ENCODE data around the gene THAP4.

THAP4 gene

GRCh38 chr2:241565411-241565810 is 71.5 kb downstream of the THAP4 start:
- no peak for TF ChIP-seq CTCF (IDR thresholded peaks at IDR 0.05; ENCODE audit: low read length, missing control alignments)
- H3K4me3 ChIP-seq (replicated peaks; ENCODE audit: low read depth, low read length) = no peak overlapping the region
- DNase-seq (ENCODE audit: low read depth) = no peak

- no peak overlapping the region for H3K4me3 ChIP-seq (replicated peaks; ENCODE audit: low read depth, low read length)
- no peak for DNase-seq (ENCODE audit: low read depth)
- TF ChIP-seq CTCF (IDR thresholded peaks at IDR 0.05; ENCODE audit: low read length, missing control alignments) = no peak
These were observed 72.2 kb downstream of the THAP4 start for GRCh38 chr2:241564596-241565410.

GRCh38 chr2:241563981-241564595 is 72.9 kb downstream of the THAP4 start:
- TF ChIP-seq CTCF (IDR thresholded peaks at IDR 0.05; ENCODE audit: low read length, missing control alignments) = no peak
- H3K4me3 ChIP-seq (replicated peaks; ENCODE audit: low read depth, low read length) = no peak overlapping the region
- DNase-seq (ENCODE audit: low read depth) = no peak

- TF ChIP-seq CTCF (IDR thresholded peaks at IDR 0.05; ENCODE audit: low read length, missing control alignments) = no peak
- DNase-seq (ENCODE audit: low read depth) = no peak
- H3K4me3 ChIP-seq (replicated peaks; ENCODE audit: low read depth, low read length) = no peak overlapping the region
These were observed 73.4 kb downstream of the THAP4 start for GRCh38 chr2:241563571-241563980.

- no peak overlapping the region for H3K4me3 ChIP-seq (replicated peaks; ENCODE audit: low read depth, low read length)
- DNase-seq (ENCODE audit: low read depth) = no peak
- no peak for TF ChIP-seq CTCF (IDR thresholded peaks at IDR 0.05; ENCODE audit: low read length, missing control alignments)
These were observed 73.9 kb downstream of the THAP4 start for GRCh38 chr2:241563031-241563507.

GRCh38 chr2:241562269-241562891 is 74.6 kb downstream of the THAP4 start:
- DNase-seq (ENCODE audit: low read depth) = no peak
- H3K4me3 ChIP-seq (replicated peaks; ENCODE audit: low read depth, low read length) = no peak overlapping the region
- no peak for TF ChIP-seq CTCF (IDR thresholded peaks at IDR 0.05; ENCODE audit: low read length, missing control alignments)

Data from fibroblast of pulmonary artery (primary cell).